Fibroblast of the aortic adventitia (primary cell): ENCODE results near the gene MACO1. TPM values are rescaled to one million over a fixed set of nuclear protein-coding genes. Genes with fewer than 3 reads are reported as not detected.
A peak's percentile ranks its signal among the peaks of the same experiment; 100 is the strongest.

ENCODE experiments used
- DNase-seq: peaks from one replicate; pipeline ENCODE4 v3.0.0-alpha.2; 2010; ENCODE audit warnings: low read depth
- H3K4me3 ChIP-seq: 2 replicates; pipeline ENCODE4 v1.5.1; 2011; ENCODE audit warnings: low read depth, mild to moderate bottlenecking, control low read depth, low read length, moderate library complexity
- total RNA-seq: library from RNA; depleted of rRNA; stranded (reverse); fragments of >200 nt; gene quantifications from 2 replicates; pipeline ENCODE4 v1.2.3, GENCODE V29; 2012; ENCODE audit warnings: low replicate concordance
- TF ChIP-seq, protein P1 (sequence below): IDR thresholded peaks from 2 replicates; pipeline ENCODE4 v1.5.1; 2011; ENCODE audit warnings: mild to moderate bottlenecking, low read length, control low read depth, inconsistent platforms; ENCODE audit not compliant: insufficient read depth

MACO1 gene
- total RNA-seq, 1 donor, result 17.3 TPM

DNA sequence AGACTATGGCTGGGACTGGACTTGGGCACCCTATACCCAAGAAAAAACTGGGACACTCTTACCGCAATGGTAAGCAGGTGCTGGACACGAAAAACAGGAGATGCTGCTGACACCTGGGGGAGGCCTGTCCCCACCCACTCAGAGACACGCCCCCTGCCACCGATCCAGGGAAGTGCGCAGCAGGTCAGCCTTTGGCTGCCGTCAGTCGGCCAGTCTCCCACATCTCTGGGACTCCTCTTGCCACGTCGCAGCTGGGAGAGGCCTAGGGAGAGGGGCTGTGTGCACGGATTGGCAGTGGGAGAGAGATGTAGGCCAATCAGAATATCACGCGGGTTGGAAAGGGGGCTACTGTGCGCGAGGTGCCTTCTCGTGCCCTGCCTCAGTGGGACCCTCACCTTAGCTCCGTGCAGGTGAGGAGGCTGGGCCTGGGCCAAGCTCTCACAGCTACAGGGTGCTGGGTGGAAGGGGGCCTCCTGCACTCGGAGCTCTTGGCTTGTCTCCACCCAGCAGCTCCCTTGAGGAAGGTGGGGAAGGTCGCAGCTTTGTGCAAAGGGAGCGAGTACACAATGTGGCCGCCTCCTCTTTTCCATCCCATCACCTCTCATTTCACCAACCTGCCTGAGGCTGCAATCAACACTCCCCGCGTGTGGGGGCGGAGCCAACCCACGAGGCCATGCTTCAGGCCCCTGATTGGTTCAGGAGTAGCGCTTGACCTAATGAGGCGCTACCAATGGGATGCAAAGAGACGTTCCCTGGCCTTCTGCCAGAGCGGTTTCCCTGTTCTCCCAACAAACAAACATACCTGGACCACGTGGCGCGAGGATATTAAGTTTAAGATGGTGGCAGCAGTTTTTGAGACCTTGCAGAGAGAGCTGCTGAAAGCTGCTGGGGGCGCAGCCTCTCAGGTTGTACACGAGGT, 87.0 kb downstream of the MACO1 start:
- H3K4me3 ChIP-seq, result no peak overlapping the region
- TF ChIP-seq, protein P1, sequence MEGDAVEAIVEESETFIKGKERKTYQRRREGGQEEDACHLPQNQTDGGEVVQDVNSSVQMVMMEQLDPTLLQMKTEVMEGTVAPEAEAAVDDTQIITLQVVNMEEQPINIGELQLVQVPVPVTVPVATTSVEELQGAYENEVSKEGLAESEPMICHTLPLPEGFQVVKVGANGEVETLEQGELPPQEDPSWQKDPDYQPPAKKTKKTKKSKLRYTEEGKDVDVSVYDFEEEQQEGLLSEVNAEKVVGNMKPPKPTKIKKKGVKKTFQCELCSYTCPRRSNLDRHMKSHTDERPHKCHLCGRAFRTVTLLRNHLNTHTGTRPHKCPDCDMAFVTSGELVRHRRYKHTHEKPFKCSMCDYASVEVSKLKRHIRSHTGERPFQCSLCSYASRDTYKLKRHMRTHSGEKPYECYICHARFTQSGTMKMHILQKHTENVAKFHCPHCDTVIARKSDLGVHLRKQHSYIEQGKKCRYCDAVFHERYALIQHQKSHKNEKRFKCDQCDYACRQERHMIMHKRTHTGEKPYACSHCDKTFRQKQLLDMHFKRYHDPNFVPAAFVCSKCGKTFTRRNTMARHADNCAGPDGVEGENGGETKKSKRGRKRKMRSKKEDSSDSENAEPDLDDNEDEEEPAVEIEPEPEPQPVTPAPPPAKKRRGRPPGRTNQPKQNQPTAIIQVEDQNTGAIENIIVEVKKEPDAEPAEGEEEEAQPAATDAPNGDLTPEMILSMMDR, result no peak
- DNase-seq, result no peak

DNA sequence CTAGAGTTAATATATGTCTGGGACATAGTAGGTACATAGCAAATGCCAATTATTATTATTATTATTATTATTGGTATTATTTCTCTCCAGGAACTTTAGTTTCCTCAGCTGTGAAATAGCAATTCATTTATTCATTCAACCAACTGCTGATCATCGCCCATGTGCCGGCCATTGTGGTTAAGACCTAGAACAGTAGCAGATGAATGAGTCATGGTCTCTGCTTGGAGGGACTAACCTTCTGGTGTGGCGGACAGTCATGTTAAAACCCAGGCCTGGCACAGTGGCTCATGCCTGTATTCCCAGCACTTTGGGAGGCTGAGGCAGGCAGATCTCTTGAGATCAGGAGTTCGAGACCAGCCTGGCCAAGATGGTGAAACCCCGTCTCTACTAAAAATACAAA, 88.9 kb downstream of the MACO1 start:
- no peak overlapping the region for H3K4me3 ChIP-seq
- TF ChIP-seq, protein P1, result no peak
- peak; percentile 52 for DNase-seq

DNA sequence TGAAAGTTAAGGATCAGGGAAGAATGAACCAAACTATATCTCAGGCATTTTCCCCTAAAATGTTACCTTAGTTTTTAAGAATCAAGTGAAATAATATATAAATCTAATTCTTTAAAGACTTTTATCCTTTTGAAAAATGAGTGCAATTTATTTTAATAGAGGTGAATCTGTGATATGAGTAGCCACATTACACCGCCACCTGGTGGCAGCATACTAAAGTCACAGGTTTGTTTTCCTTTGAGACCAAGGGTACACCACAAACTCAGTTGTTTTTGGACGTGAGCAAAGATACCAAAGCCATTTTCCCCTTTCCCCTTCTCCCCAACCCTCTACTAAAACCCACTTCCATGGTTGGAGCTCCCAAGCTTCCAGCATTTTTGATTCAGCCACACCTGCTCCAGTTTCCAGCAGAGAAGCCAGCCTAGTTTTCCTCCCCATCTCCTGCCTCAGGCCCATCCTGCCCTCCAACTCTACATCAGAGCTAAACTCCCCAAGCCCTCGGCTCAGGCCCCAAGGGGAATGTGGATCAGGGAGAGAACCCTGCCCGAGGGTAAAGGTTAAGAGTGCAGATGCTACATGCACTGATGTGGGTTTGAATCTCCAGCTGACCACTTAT, 89.9 kb downstream of the MACO1 start:
- DNase-seq, result peak; percentile 81
- TF ChIP-seq, protein P1, result peak; percentile 71
- no peak overlapping the region for H3K4me3 ChIP-seq

DNA sequence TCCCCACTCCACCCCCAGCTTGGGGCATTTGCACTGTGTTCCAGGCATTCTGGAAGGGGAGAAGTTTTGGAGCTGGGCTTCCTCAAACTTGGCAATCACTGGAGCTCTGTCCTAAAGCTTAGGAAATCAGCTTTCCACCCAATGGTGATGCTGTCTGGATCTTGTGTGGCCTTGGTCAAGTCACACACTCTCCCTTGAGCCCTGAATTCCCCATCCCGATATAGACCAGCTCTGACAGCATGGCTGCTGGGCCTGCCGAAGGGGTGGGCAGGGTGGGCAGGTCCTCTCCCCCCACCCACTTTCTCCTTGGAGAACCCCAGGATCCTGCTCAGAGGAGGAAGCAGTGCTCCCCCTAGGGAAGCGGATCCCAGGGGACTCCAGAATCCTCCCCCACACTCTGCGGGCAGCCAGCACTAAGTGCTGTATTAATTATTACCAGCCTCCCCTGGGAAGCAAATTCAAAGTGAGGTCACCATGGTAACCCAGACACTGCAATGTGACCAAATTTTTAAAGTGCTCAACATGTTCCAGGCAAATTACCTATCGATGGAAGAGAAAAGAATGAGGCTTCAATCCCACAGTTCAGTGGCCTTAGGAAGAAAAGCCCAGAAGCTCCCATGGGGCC, 91.4 kb downstream of the MACO1 start:
- no peak overlapping the region for H3K4me3 ChIP-seq
- no peak for DNase-seq
- TF ChIP-seq, protein P1, result no peak

DNA sequence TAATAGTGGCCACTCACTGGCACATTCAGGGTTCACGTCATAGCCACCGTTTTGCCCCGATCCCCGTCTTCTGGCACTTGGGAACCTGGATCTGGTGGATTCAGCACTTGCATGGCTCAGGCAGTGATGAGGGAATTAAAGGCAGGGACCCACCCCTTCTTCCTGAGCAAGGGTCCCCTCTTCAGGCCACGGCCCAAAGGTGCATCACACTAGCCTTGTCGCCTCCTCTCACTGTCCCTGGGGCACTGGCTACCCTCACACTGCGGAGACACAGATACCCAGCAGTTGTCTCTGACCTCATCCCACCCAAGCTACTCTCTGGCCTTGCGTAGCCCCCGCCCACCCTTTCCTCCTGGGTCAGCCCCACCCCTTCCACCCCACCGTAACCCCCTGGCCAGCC, 92.8 kb downstream of the MACO1 start:
- DNase-seq, result no peak
- TF ChIP-seq, protein P1, result peak; percentile 27
- no peak overlapping the region for H3K4me3 ChIP-seq

DNA sequence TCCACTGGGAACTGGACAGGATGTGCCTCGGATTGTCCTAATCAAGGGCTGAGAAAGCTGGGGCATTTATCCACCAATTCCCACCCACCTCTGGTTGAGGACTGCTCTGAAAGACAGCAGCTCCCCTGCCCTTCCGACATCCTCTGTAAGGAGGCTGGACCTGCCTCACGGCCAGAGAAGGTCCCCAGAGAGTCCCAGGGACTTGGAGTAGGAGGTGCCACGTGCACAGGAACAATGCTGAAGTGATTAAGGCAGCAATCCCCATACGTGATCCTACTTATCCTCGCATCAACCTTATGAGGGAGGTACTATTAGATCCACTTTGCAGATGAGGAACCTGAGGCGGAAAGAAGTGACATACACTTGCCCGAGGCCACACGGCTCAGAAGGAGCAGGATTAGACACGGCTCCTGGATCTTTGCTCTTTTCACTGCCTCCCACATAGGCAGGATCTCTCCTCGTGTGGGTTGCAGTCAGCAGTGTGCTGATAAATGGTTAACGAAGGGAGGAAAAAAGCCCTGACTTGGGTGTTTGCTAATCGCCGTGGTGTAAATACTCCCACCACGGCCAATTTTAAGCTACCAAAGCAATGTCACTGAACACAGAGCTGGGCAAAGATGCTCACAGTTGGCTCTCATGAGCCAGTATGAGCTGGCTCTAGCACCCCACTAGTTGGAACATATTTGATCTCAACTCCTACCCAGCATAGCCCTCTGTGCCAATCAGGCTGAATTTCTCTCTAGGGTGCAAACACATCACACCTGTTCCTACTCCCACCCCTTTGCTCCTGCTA, 94.1 kb downstream of the MACO1 start:
- DNase-seq, result no peak
- H3K4me3 ChIP-seq, result no peak overlapping the region
- TF ChIP-seq, protein P1, result no peak
